Measurements from ENCODE around the gene EIF4E2.

- TF ChIP-seq CTCF (IDR thresholded peaks at IDR 0.05; ENCODE audit: insufficient read depth, low read length, poor library complexity, severe bottlenecking) (no peak), EZH2phosphoT487 (conservative IDR thresholded peaks at IDR 0.05; ENCODE audit: low read length) (no peak)
Measured at GRCh38 chr2:232512602-232513001, 37.9 kb upstream of the EIF4E2 start.

Measured in SU-DHL-6 (cell line).